ENCODE results near the gene CIDEA. TPM values are rescaled to one million over a fixed set of nuclear protein-coding genes. Genes with fewer than 3 reads are reported as not detected.

Gene CIDEA
- total RNA-seq, 4 donors from 2014 or later: 8.8 to 43.6 (median 30.5) TPM

DNA sequence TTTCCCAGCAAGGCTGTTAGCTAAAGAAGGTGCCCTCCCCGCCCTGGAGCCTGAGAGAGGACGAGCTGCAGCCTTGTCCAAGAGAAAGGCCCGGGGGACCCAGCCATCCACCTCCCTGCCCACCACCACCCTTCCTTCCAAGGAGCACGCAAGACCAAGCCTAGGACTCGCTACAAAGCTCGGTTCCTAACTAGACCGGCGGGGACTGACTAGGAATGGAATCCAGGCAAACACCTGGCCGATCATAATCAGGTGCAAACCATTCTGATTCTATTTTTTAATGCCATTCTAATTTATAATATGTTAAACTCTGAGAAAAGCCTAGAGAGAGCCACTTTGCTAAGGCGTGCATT lies 34.2 kb downstream of the CIDEA start:
- no peak for DNase-seq (ENCODE audit: low spot score in 2 of 2)
- 7 to 14% methylated on average over 10 of the region's 10 CpGs for WGBS, 2 donors
- TF ChIP-seq, protein P1, sequence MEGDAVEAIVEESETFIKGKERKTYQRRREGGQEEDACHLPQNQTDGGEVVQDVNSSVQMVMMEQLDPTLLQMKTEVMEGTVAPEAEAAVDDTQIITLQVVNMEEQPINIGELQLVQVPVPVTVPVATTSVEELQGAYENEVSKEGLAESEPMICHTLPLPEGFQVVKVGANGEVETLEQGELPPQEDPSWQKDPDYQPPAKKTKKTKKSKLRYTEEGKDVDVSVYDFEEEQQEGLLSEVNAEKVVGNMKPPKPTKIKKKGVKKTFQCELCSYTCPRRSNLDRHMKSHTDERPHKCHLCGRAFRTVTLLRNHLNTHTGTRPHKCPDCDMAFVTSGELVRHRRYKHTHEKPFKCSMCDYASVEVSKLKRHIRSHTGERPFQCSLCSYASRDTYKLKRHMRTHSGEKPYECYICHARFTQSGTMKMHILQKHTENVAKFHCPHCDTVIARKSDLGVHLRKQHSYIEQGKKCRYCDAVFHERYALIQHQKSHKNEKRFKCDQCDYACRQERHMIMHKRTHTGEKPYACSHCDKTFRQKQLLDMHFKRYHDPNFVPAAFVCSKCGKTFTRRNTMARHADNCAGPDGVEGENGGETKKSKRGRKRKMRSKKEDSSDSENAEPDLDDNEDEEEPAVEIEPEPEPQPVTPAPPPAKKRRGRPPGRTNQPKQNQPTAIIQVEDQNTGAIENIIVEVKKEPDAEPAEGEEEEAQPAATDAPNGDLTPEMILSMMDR (IDR thresholded peaks at IDR 0.05): no peak
- TF ChIP-seq POLR2A (IDR thresholded peaks at IDR 0.05): no peak
- intact Hi-C loops (cut with DNase I; ENCODE audit: low total_unique reads): no loop called here
- no peak overlapping the region for H3K4me3 ChIP-seq (ENCODE audit: low read depth, poor library complexity, severe bottlenecking)

DNA sequence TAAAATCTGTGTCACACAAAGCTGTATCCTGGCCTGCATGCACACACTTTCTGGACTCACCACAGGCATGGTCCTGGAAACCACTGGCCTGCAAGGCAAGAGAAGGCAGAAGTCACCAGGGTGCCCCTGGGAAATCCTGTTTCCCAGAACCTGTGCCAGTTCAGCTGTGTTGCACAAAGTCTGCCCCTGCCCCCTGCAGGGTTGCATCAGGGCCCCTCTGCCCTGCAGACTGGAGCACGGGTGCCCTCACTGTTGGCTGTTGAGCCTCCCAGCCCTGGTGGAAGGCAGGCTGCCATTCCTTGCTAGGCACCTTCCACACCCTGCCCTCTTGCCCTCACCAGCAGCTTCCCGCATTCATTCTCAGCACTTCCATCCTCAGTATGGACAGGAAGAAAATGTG lies 35.9 kb downstream of the CIDEA start:
- DNase-seq (ENCODE audit: low spot score in 2 of 2): no peak
- no peak overlapping the region for H3K4me3 ChIP-seq (ENCODE audit: low read depth, poor library complexity, severe bottlenecking)
- 67 to 100% methylated on average over 2 of the region's 2 CpGs for WGBS, 2 donors
- TF ChIP-seq, protein P1 (IDR thresholded peaks at IDR 0.05): no peak
- TF ChIP-seq POLR2A (IDR thresholded peaks at IDR 0.05): no peak
- intact Hi-C loops (cut with DNase I; ENCODE audit: low total_unique reads): no loop called here

DNA sequence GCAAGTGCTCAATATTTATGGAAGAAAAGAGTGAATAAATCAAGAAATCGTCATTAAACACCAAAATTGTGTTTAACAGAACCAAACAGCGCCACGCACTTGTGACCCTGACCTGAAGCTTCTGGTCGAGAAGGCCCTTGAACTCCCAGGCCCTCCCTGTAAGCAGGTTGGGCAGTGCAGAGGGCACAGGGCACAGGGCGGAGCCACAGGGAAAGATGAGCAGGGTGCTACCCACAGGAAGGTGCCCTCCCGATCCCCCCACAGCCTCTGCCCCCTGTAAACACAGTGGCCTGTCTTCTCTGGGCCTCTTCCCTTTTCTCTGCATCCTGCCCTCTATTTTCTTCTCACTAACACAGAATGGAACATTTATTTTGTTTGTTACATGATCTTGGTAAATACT lies 37.0 kb downstream of the CIDEA start:
- intact Hi-C loops (cut with DNase I; ENCODE audit: low total_unique reads): no loop called here
- no peak for DNase-seq (ENCODE audit: low spot score in 2 of 2)
- H3K4me3 ChIP-seq (ENCODE audit: low read depth, poor library complexity, severe bottlenecking): no peak overlapping the region
- 90 to 93% methylated on average over 6 of the region's 6 CpGs for whole genome bisulfite sequencing, 2 donors
- TF ChIP-seq POLR2A (IDR thresholded peaks at IDR 0.05): no peak
- TF ChIP-seq, protein P1 (IDR thresholded peaks at IDR 0.05): no peak

DNA sequence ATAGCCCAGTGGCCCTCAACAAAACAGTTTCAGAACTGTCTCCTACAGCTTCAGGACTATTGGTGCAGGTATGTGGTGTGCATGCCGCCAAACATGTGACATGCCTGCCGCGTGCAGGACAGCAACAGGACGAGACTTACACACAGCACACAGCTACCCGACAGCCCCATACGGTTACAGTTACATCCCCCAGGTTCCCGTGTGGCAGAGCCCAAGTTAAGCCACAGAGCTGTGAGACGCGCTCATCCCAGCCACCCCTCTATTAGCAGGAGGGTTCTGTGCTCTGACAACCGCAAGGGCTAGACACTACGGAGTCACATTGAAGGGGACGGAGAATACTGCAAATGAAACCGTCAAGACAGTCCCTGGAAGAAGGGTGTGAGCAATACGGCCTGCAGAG lies 37.5 kb downstream of the CIDEA start:
- DNase-seq (ENCODE audit: low spot score in 2 of 2): no peak
- intact Hi-C loops (cut with DNase I; ENCODE audit: low total_unique reads): no loop called here
- no peak for TF ChIP-seq POLR2A (IDR thresholded peaks at IDR 0.05)
- TF ChIP-seq, protein P1 (IDR thresholded peaks at IDR 0.05): no peak
- 88 to 93% methylated on average over 14 of the region's 14 CpGs for WGBS, 2 donors
- no peak overlapping the region for H3K4me3 ChIP-seq (ENCODE audit: low read depth, poor library complexity, severe bottlenecking)

DNA sequence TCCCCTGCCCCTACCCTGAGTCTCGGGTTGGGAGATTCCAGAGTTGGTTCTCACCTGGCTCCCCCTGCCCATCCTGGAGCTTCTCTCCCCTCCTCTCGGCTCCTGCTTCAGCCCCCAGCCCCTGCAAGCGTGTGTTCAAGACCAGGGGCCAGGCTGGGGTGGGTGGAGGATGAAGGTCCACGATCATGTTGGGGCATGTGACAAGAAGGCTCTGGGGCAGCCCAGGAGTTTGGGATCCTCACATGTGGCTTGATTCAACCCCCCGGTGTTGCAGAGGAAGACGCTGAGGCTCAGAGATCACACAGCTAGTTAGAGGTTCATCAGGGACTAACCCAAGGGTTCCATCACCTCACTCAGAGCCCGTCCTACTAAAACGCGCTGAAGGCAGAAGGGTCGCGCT lies 39.7 kb downstream of the CIDEA start:
- WGBS, 2 donors: 77% methylated on average over 11 of the region's 11 CpGs

More for the DNA sequence above, 39.7 kb downstream of the CIDEA start:
- H3K4me3 ChIP-seq (ENCODE audit: low read depth, poor library complexity, severe bottlenecking): no peak overlapping the region
- no peak for TF ChIP-seq POLR2A (IDR thresholded peaks at IDR 0.05)
- TF ChIP-seq, protein P1 (IDR thresholded peaks at IDR 0.05): no peak
- intact Hi-C loops (cut with DNase I; ENCODE audit: low total_unique reads): no loop called here
- DNase-seq (ENCODE audit: low spot score in 2 of 2): no peak

All from lower leg skin (tissue), 4 donors.